SKM-1 (cell line): ENCODE measurements around the gene KRT79.

Experiments
- DNase-seq: peaks from one replicate; lab custom pipeline; 2025; ENCODE audit not compliant: unreplicated experiment; lab: John Stamatoyannopoulos, UW

Gene KRT79

DNA sequence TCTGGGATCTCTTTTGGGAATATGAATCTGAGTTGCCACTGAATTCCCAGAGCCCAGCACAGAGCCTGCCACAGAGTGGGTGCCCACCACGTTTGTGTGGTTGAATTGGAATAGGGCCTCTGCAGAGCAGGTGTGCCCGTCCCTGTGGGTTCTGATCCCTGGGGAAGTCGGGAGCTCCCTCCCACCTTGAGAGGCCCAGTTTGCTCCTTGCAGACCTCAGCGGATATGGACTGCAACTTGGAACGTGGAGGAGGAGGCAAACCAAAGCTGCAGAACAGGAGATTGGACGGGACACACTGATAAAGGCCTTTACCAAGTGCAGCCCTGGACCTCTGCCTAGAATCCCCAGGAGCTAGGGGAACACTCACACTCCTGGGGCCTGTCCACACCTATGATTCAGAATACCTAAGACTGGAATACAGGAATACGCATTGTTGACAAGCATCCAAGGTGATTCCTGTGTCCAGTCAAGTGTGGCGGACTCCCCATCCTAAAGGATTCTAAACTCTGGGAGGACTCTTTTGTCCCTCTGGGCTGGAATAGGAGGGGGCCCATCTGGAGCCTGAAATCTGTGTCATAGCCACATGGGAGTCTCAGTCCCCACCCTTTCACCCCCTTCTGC lies 59.4 kb downstream of the KRT79 start:
- DNase-seq: no peak

DNA sequence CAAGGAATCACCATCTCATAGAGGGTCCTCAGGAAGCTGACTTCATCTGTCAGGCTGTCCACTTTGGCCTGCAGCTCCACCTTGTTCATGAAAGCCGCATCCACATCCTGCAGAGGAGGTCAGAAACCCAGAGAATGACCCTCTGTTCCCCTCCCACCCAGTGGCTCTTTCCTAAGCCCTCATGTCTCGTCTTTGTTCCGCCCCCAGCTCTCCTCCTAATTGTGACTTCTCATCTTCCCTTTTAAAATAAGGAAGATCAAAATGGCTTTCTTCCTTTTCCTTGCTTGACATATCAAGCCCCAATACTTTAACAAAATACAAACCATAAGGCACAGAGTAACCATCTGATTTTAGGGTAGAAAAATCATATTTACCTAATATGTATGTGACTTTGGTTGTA lies 61.3 kb downstream of the KRT79 start:
- no peak for DNase-seq

DNA sequence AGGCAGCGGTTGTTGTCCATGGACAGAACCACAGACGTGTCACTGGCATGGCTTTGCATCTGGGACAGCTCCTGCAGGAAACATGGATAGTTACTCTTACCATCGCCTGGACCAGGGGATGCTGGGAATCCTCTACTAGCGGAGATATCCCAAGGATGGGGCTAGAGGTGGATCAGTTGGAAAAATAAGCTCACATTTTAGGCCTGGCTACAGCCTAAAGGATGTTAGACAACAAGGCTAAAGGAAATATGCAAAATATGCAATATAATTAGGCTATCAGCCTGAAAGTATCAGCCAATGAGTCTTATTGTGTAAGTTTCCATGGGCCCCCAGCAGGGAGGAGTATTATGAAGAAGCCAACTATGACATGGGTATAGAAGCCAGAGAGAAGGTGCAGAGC lies 61.9 kb downstream of the KRT79 start:
- no peak for DNase-seq

DNA sequence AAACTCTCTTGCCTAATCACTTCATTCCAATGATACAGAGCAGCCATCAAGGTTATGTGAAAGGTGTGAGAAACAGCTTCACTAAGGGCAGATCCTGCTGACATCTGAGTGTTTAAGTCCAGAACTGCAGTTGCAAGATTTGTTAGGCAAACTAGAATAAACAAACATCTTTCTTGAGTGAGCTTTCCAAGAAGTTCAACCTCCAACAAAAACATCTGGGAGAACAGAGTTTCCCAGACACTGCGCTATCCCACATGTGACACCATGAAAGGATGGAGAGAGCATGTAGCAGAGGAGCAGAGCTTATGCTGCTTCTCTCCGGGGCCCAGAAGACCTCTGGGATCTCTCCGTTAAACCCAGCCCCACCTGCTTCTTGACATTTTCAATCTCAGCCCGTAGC lies 62.6 kb downstream of the KRT79 start:
- no peak for DNase-seq
